ENCODE results near the gene TMEM94.

- TF ChIP-seq CTCF (IDR thresholded peaks at IDR 0.05) (no peak), POLR2A (IDR thresholded peaks at IDR 0.05) (no peak)
Observed at GRCh38 chr17:75518201-75518600, 61.8 kb downstream of the TMEM94 start.
